ENCODE results near the gene PAX2. TPM values are rescaled to one million over a fixed set of nuclear protein-coding genes. Genes with fewer than 3 reads are reported as not detected.

PAX2 gene
- total RNA-seq, 2 donors from 2014 or later, result 0.93 to 0.99 TPM

- Histone ChIP-seq H3K9ac (ENCODE audit: extremely low read depth, low read length, poor library complexity, severe bottlenecking) (no peak overlapping the region), H3K4me1 (ENCODE audit: control insufficient read depth, insufficient read depth, low read length) (peaks cover 9% of the 10 kb centered on the region), H3K27ac (ENCODE audit: low read depth, low read length) (no peak overlapping the region), H3K4me3 (ENCODE audit: low read length) (no peak overlapping the region), H3K9me3 (ENCODE audit: control insufficient read depth, low read length) (no peaks in the 10 kb centered on the region), H3K36me3 (ENCODE audit: control insufficient read depth, insufficient read depth, low read length) (no peaks in the 10 kb centered on the region), H3K27me3 (ENCODE audit: control insufficient read depth, insufficient read depth, low read length, poor library complexity, severe bottlenecking) (peaks cover 100% of the 10 kb centered on the region)
- TF ChIP-seq CTCF (conservative IDR thresholded peaks at IDR 0.05), result no peak
- H3K27ac Mint-ChIP-seq, result no peak overlapping the region
- H3K36me3 Mint-ChIP-seq (ENCODE audit: low read depth), result no peaks in the 10 kb centered on the region
- 60 to 81% methylated on average over 3 to 6 of the region's 6 CpGs for WGBS, 2 experiments (ENCODE audit: insufficient coverage in 1 of 2, insufficient read length in 1 of 2)
- peaks cover 49% of the 10 kb centered on the region for H3K4me1 Mint-ChIP-seq
- peaks cover 100% of the 10 kb centered on the region for H3K27me3 Mint-ChIP-seq (ENCODE audit: insufficient read depth)
- no peak overlapping the region for H3K4me3 Mint-ChIP-seq
- no peaks in the 10 kb centered on the region for H3K9me3 Mint-ChIP-seq
- DNase-seq, result no peak
Observed at GRCh38 chr10:100733329-100733728, 12.1 kb upstream of the PAX2 start.

DNA sequence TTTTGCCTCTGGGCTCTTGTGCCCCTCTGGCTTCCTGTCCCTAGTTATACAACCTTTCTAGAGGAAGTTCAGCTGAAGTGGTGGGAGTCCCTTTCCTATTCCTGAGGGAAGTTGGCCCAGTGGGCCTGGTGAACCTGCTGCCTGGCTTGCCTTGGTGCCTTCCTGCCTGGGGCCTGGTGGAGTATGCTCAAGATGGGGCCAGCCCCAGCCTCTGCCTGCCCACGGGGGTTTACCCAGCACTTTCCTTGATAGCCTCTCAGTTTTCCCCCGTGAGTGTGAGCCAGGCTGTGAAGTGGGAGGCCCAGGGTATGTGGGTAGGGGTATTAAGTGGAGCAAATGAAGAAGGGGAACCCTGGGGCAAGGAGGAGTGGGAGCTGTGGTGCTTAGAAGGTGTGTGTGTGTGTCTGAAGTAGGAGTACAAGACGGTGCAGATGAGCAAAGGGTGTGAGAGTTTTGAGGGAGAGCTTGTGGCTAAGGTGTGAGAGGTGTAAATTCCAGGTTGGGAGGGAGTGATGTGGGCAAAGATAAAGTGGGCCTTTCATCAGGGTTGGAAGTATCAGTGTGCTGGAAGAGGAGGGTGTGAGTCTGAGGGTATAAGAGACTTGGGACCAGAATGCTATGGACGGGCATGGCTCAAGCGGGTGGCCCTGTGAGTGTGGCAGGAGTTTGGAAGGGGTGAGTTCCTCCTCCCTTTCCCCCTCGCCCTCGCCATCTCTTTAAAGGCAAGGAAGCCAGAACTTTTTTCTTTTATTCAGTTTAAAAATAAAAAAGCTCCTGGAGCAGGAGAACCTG lies 10.9 kb upstream of the PAX2 start:
- DNase-seq, result peak; percentile 59
- no peaks in the 10 kb centered on the region for H3K9me3 Mint-ChIP-seq
- H3K27me3 Mint-ChIP-seq (ENCODE audit: insufficient read depth), result peaks cover 100% of the 10 kb centered on the region
- Histone ChIP-seq H3K9me3 (ENCODE audit: control insufficient read depth, low read length) (no peaks in the 10 kb centered on the region), H3K36me3 (ENCODE audit: control insufficient read depth, insufficient read depth, low read length) (no peaks in the 10 kb centered on the region), H3K27me3 (ENCODE audit: control insufficient read depth, insufficient read depth, low read length, poor library complexity, severe bottlenecking) (peaks cover 100% of the 10 kb centered on the region), H3K4me3 (ENCODE audit: low read length) (no peak overlapping the region), H3K9ac (ENCODE audit: extremely low read depth, low read length, poor library complexity, severe bottlenecking) (no peak overlapping the region), H3K27ac (ENCODE audit: low read depth, low read length) (no peak overlapping the region), H3K4me1 (ENCODE audit: control insufficient read depth, insufficient read depth, low read length) (peaks cover 9% of the 10 kb centered on the region)
- no peak for TF ChIP-seq CTCF (conservative IDR thresholded peaks at IDR 0.05)
- peak overlapping the region; percentile 26 for H3K4me3 Mint-ChIP-seq
- H3K27ac Mint-ChIP-seq, result no peak overlapping the region
- H3K4me1 Mint-ChIP-seq, result peaks cover 45% of the 10 kb centered on the region
- 10 to 26% methylated on average over 2 to 6 of the region's 7 CpGs for WGBS, 2 experiments (ENCODE audit: insufficient coverage in 1 of 2, insufficient read length in 1 of 2)
- no peaks in the 10 kb centered on the region for H3K36me3 Mint-ChIP-seq (ENCODE audit: low read depth)

DNA sequence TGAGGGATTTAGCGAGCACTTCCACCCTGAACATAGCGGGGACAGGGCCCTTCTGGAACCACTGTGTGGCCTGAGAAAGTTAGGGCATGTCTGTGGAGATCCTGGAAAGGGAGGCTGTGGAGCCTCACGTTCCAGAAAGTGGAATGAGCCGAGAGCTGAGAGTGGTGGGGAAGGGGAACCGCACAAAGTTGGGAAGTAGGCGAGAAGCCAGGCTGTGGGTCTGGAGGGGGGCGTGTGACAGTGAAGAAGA lies 10.4 kb upstream of the PAX2 start:
- Histone ChIP-seq H3K9me3 (ENCODE audit: control insufficient read depth, low read length) (no peaks in the 10 kb centered on the region), H3K27ac (ENCODE audit: low read depth, low read length) (no peak overlapping the region), H3K27me3 (ENCODE audit: control insufficient read depth, insufficient read depth, low read length, poor library complexity, severe bottlenecking) (peaks cover 100% of the 10 kb centered on the region), H3K4me1 (ENCODE audit: control insufficient read depth, insufficient read depth, low read length) (peaks cover 12% of the 10 kb centered on the region), H3K36me3 (ENCODE audit: control insufficient read depth, insufficient read depth, low read length) (no peaks in the 10 kb centered on the region), H3K9ac (ENCODE audit: extremely low read depth, low read length, poor library complexity, severe bottlenecking) (no peak overlapping the region), H3K4me3 (ENCODE audit: low read length) (no peak overlapping the region)
- Mint-ChIP-seq H3K4me1 (peaks cover 48% of the 10 kb centered on the region), H3K27me3 (ENCODE audit: insufficient read depth) (peaks cover 100% of the 10 kb centered on the region), H3K9me3 (no peaks in the 10 kb centered on the region), H3K4me3 (peak overlapping the region; percentile 26), H3K36me3 (ENCODE audit: low read depth) (no peaks in the 10 kb centered on the region), H3K27ac (no peak overlapping the region)
- TF ChIP-seq CTCF (conservative IDR thresholded peaks at IDR 0.05), result no peak
- 9% methylated on average over 6 to 7 of the region's 7 CpGs for WGBS, 2 experiments (ENCODE audit: insufficient coverage in 1 of 2, insufficient read length in 1 of 2)
- DNase-seq, result no peak

Measured in endodermal cell (in vitro differentiated cells).